CD4-positive, alpha-beta T cell treated with Interleukin-21 for 1 hour (primary cell): ENCODE measurements around the gene NLK.
"Not testable (repeated sequence)": the region's sequence is repeated elsewhere in the genome, so short reads cannot be mapped to it uniquely, and the experiment has no call there.

Source experiments
- DNase-seq: peaks from one replicate; pipeline ENCODE4 v3.0.0-alpha.2; 2020

NLK gene

DNA sequence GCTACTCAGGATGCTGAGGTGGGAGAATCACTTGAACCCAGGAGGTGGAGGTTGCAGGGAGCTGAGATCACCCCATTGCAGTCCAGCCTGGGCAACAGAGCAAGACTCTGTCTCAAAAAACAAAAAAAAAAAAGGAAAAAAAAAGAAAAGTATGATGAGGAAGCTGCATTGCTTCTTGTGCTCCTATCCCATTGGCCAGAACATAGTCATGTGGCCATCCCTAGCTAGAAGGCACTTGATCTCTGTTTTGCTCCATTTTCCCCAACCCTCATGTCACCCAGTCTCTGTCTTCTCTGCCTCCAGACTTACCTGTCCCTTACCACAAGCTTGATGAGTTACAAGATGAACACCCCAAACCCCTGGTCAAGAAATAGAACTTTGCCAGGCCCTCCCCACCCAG lies 163.8 kb downstream of the NLK start:
- no peak for DNase-seq

DNA sequence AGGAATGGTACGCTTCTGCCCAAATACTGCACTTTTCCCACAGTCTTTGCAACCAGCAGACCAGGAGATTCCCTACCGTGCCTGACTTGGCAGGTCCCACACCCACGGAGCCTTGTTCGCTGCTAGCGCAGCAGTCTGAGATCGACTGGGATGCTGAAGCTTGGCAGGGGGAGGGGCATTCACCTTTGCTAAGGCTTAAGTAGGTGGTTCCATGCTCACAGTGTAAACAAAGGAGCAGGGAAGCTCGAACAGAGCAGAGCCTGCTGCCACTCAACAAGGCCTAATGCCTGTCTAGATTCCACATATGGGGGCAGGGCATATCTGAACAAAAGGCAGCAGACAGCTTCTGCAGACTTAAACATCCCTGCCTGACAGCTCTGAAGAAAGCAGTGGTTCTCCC lies 169.3 kb downstream of the NLK start:
- no peak for DNase-seq

DNA sequence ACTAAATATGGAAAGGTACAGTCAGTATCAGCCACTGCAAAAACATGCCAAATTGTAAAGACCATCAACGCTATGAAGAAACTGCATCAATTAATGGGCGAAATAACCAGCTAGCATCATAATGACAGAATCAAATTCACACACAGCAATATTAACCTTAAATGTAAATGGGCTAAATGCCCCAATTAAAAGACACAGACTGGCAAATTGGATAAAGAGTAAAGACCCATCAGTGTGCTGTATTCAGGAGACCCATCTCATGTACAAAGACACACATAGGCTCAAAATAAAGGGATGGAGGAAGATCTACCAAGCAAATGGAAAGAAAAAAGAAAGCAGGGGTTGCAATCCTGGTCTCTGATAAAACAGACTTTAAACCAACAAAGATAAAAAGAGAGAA lies 171.1 kb downstream of the NLK start:
- DNase-seq: not testable (repeated sequence)

DNA sequence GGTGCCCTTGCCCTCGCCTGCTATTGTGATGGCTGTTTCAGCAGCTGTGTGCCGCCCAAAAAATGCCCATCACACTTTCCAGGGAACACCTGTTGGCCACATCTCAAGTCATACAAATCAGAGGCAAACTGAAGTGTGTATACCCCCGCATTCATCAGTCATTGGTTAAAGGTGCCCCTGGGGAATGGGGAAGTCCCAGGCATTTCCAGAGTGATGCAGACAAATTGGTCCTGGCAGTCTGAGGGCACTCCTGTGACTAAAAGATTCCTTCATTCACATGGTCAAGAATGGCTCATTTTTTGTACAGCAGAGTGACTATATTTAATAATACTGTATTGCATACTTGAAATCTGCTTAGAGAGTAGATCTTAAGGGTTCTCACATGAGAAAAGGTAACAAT lies 173.6 kb downstream of the NLK start:
- no peak for DNase-seq

DNA sequence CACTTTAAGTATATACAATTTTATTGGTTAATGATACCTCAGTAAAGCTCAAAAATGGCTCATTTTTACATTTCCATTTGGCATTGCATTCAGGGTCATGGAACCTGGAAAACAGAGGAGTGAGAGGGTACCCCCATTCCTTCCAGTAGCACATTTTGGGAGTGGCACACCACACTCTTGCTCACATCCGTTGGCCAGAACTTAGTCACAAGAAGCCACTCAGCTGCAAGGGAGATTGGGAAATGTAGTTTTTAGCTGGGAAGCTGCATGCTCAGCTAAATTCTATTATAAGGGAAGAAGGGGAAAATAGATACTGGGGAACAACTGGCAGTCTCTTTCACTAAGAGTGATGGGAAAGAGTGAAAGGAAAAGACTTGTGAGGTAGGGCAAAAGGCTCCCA lies 174.1 kb downstream of the NLK start:
- DNase-seq: no peak

DNA sequence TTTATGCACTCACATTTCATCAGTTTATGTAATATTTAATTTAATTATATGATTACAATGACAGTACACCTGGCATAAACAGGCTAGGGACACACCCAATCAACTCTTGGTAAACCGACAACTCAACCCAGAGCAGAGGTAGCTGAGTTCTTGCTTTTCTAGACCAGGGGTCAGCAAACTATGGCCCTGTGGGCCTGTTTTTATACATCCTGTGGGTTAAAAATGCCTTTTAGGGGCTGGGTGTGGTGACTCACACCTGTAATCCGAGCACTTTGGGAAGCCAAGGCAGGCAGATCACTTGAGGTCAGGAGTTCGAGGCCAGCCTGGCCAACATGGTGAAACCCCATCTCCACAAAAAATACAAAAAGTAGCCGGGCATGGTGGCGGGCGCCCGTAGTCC lies 177.3 kb downstream of the NLK start:
- DNase-seq: no peak

DNA sequence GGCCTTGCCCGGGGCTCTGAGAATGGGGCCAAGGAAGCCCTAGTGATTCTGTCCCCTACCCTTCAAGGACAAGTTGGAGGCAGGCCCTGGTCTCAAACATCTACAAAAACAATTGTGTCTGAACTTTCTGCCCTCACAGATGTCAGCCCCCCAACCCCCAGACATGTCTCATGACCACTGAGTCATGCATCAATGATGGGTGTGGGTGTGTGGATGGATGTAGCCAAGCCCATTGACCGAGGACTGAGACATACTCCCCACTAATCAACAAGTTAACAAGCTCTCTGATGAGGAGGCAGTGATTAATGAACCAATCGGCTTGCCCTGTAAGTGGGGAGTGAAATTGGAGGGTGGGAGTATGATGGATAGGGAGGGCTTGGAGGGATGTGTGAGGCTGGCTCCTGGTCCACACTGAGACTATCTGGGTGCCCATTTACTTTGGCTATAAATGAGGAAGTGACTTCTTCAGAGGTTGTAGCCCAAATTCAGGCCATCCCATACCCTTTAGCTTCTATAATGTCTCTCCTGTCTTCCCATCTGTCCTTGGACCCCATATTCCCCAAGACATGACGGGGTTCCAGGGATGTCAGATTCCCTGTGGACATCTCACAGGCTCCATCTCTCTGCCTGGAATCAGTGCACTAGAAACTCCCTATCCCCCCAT lies 179.4 kb downstream of the NLK start:
- no peak for DNase-seq

DNA sequence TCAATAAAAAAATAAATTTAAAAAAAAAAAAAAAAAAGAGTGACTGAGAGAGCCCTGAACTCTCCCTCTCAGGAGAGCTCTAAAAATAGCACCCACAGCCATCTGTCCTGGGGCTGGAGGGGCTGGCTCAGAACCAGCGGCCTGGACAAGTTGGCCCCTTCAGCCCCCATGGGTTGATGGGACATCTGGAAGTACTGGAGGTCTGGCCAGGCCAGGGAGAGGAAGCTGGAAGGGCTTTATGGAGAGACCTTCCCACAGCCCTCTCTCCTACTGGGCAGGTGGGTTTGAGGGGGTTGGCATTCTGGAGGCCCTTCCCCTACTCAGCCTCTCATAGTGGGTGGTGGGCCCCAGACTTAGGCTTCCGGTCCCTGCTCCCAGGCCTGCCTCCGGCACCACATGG lies 182.8 kb downstream of the NLK start:
- no peak for DNase-seq

DNA sequence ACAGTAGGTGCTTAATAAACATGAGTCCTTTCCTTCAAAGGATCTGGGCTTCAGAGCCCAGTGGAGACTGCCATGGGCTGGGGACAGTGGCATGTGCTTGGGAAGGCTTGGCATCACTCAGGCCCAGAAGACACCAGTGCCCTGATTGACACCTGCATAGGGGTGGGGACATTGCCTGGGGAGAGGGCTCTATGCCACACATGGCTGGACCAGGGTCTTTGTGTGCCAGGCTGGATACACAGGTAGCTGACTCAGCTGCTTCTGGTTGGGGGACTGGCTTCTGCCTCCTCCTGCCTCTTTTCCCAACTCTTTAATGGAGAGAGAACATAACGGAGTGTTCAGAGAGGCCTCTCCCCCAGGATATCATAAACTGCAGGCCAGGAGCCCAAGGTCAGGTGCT lies 183.4 kb downstream of the NLK start:
- no peak for DNase-seq

DNA sequence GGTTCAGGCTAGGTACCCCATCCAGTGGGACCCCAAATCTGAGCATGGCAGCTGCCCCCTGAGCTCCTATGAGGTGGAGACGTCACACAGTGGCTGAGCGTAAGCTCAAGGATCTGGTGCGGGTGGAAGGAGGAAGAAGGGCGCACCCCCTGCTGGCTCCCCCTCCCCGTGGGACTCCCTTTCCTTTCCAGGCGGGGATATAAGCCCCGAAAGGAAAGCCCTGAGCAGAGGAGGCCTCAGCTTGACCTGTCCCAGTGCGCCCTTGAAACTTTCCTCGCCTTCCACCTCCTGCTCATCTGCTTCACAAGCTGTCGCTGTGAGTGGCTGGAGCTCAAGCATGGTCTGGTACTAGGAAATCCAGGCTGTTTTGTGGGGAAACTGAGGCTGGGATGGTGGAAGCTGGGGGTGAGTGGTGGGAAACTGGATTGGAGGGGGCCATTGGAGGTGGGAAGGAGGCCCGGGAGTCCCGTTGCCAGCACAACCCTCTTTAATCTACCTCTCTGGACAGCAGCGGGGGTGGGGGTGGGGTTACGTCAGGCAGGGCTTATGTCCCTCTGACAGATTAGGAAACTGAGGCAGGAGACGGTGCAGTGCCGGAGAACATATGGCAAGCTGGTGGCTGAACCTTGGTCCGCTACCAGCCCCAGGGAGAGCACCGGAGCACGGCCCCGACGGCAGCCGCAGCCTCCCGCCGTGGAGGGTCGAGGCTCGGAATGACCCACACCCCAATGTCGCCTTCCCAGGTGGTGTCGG lies 184.3 kb downstream of the NLK start:
- no peak for DNase-seq

DNA sequence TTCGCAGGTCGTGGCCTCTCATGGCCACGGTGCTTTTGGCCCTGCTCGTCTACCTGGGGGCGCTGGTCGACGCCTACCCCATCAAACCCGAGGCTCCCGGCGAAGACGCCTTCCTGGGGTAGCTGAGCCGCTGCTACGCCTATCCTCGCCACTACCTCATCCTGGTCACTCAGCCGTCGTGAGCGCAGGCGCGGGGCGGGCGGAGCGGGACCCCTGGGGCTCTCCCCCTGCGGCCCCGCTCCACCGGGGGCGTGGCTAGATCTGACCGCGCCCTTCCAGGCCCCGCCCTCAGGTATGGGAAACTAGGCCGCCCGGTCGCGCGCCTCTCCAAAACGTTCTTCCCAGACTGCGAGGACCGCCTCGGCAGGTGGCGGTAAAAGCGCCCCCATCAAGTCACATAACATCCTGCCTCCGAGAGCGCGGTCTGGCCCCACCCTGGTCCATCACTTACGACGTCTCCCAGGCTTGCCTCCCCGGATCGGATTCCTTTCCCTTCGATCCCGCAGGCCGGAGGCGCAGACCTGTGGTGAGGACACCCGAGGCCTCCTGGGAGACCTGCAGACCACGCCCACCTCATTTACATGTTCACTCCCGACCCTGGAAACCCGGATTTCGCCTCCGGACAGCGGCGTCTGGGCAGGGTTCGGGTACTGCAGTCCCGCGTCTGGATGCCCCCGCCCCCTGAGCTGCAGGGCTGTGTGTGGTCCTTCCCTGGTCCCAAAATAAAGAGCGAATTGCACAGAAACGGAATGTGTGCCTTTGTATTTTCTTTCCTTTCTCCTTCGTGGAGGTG lies 185.0 kb downstream of the NLK start:
- no peak for DNase-seq

DNA sequence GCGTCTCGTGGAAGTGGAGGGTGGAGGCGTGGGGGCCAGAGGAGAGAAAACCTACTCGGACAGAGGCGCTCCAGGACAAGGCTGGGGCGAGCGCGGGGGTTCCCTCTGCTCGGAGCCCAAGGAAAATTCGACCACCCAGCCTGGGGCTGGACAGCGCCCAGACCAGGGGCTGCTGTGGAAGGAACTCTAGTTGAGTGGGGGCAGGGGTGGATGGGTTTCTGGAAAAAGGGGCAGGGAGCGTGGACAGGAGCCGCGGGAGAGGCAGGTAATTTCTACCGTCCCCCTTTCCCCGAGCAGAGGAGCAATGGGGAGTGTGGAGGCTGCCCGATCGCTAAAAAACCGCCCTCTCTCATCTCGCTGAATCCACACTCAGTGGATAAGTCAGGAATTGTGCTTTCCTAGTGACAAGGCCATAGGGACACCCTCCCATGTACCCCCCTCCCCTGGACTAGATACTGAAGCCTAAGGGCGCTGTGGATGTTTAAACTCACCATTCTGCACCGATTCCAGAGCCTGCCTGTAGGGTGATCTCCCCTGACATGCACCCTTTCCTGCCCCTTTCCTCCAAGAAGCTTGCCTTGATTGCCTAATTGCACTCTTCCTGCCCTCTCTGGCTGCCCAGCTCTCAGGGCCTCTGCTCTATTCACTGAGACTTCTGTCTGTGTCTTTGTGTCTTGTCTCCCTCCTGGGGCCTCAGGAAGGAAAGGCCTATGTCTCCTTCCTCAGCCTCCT lies 185.8 kb downstream of the NLK start:
- no peak for DNase-seq

DNA sequence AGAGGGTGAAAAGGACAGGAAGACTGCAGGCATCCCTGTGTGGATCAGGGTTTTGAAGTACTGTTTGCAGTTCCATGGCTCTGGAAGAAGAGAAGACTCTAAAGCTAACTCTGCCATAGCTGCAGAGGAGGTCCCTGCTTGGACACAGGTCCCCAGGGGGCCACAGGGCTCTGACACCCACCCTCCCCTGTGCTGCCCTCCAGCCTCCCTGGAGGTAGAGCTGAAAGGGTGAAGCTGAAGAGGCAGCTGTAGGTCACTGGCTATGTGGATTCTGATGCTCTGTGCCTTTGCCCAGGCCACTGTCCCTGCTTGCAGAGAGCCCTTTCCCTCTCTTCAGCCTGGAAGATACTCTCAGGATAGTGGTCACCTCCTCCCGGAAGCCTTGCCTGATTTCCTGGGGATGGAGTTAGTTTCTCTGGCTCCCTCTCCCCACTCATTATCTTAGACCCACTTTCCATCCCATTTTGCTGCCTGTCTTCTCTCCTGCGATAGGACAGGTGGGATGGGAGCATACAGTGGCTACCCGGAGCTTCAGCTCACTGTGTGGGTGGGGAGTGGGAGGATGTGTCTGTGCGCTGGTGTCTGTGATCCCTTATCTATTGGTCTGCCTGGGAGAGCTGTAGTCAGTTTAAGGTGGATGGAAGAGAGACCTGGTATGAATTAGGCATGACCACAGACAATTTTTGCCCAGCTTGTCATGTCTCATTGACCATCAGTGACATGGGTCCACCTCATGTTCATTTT lies 186.7 kb downstream of the NLK start:
- no peak for DNase-seq

DNA sequence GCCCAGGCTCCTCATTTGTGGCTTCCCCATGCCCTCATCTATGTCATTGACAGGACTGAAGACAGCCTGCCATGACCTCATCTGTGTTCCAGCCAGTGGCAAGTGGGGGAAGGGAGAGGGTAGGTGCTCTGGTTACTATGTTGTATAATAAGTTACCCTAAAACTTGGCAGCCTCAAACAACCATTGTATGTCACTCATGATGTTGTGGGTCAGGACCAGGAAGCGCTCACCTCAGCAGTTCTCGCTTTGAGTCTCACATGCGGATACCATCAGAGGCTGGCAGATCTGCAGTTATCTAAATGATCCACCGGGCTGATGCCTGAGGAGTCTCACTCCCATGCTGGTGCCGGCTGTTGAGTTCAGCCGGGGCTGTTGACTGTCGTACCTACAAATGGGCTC lies 187.5 kb downstream of the NLK start:
- no peak for DNase-seq

DNA sequence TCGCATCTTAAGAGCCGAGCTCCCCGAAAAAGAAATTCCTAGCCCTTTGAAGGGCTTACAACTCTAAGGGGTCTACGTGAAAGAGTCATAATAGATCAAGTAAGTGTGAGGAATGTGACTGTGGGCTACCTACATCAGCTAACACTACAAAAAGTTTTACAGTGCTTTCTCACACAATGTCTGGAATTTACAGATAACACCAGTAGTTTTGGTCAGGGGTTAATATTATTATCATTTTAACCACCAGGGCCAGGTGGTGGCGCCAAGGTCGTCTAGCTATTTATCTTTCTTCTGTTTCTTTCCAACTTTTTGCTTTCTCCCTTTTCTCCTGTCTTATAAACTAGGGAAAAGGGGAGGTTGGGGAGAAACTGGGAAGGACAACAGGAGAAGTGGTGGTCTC lies 188.1 kb downstream of the NLK start:
- not testable (repeated sequence) for DNase-seq

DNA sequence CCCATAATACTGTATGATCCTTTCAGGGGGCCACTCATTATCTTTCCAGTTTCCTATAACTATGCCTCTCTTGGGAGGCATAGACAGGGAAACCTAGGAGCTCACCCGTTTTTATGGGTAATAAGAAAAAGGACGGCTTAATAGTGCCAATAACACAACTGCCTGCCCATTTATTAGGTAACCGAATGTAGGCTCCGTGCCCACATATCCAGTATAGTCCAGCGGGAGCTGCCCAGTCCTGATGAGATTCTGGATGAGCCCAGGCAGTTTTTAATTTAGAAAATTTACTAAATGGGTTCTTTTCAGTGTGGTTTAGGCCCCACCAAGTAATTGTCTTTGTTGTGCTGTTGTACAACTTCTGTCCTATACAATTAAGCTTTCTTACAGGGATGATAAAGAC lies 189.1 kb downstream of the NLK start:
- DNase-seq: not testable (repeated sequence)

DNA sequence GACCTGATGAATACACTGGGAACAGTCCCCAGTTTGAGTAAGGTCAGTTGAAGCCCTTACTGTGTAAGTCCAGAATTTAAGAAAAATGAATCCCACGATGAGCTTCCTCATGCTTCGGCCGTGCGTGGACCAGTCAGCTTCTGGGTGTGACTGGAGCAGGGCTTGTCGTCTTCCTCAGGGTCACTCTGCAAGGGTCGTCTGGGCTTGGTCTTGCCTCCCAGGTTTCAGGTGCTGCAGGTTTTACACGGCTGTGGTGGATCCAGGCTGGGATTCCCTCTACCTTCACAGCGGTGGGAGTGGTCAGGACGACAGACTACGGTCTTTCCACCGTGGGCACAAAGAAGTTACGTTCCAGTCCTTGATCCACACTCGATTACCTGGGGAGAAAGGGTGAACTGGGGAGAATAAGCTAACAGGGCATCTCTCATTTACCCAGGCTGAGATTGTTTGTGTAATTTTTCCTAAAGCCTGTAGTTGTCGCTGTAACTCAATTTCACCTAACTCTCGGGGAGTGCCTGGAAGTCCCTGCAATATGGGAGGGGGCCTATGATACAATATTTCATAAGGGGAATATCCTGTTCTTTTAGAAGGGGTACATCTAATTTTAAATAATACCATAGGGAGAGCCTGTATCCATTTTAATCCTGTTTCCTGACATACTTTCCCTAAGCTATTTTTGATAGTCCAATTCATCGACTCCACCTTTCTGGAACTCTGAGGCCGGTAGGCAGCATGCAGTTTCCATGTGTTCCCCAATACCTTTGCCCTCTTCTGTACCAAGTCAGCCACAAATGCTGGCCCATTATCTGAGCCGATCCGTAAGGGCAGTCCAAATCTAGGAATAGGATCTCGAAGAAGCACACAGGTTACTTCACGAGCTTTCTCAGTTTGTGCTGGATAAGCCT lies 190.7 kb downstream of the NLK start:
- peak; percentile 26 for DNase-seq

DNA sequence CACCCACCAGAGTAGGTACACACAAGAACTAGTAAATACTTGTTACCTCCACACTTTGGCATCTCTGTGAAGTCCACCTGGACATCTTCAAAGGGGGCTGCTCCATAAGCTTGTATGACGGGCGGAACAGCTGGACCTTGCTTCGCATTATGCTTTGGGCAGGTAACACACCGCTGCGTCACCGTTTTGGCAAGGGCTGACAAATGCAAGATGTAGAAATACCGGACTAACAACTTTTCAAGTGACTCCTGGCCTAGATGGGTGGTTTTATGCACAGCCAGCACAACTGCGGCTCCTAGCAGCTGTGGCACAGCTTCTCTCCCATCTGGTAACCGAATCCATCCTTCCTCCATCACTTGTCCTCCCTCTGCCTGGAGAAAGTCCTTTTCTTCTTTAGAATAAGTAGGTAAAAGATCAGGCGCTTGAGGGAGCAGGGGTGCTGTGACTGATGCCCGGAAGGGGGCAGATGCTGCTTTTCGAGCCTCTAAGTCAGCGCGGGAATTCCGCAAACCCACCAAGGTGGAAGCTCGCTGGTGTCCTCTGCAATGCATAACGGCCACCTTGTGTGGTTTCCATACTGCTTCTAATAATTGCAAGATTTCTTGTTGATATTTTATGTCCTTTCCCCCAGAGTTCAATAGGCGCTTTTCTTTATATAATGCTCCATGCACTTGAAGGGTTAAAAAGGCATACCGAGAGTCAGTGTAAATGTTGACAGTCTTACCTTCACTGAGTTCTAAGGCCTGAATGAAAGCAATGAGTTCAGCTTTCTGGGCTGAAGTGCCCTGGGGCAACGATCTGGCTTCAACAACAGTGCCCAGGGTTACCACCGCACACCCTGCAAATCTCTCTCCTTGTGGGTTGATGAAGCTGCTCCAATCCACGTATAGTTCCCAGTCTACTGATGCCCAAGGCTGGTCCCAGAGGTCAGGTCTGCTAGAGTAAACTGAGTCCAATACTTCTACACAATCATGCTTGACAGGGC lies 191.7 kb downstream of the NLK start:
- not testable (repeated sequence) for DNase-seq

DNA sequence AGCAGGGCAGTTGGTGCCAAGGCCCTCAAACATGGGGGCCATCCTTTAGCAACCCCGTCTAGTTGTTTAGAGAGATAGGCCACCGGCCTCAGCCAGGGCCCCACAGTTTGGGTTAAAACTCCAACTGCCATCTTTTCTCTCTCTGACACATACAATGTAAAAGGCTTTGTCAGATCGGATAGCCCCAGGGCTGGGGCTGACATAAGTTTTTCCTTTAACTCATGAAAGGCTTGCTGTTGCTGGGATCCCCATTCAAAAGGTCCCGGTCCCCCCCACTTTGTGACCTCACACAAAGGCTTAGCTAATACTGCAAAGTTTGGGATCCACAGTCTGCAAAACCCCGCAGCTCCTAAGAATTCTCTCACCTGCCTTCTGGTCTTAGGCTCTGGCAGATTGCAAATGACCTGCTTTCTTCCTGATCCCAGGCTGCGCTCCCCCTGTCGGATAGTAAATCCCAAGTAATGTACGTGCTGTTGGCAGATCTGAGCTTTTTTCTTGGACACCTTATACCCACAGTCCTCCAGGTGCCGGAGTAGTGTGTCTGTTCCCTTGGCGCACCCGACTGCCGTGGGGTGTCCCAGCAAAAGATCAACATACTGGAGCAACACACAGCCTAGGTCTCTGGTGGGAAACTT lies 192.7 kb downstream of the NLK start:
- DNase-seq: not testable (repeated sequence)
